HepG2 (cell line): ENCODE results near the gene PCNA. TPM values are rescaled to one million over a fixed set of nuclear protein-coding genes. Genes with fewer than 3 reads are reported as not detected.

Source experiments
- ATAC-seq: fragments of 200-7000 bp; cut with Tn5 transposase; 3 replicates; pipeline ENCODE4 v1.9.1; 2020; ENCODE audit warnings: mild to moderate bottlenecking, moderate library complexity
- BruUV-seq: library from RNA; stranded (reverse); fragments of 400-500 nt; replicated peaks from 2 replicates; lab custom pipeline; 2021; lab: Mats Ljungman, UMichigan
- CTCF ChIA-PET: fragments of 300-600 bp; formaldehyde crosslinking; extraction: SDS; loops from one replicate; lab custom pipeline; 2021; ENCODE audit warnings: low total read pairs, inconsistent platforms, low intra/inter-chr PET ratio; lab: Yijun Ruan, JAX
- POLR2A ChIA-PET: fragments of 350-600 bp; sonication (Branson Sonifier 250); formaldehyde crosslinking; loops from one replicate; lab custom pipeline; 2020; ENCODE audit warnings: antibody characterized with exemption, inconsistent platforms; lab: Yijun Ruan, JAX
- DNase-seq: peaks from one replicate; pipeline ENCODE4 v3.0.0-alpha.2; 2015; ENCODE audit warnings: low spot score
- FAIRE-seq: peaks from 3 replicates; lab custom pipeline; 2011; peaks lifted over from hg19 to GRCh38; lab: Jason Lieb, UNC
- H2AFZ ChIP-seq: one replicate; pipeline ENCODE4 v1.6.1; 2011; ENCODE audit warnings: low read length, inconsistent platforms
- H3K27ac ChIP-seq: fragments of 300-600 bp; 3 replicates; pipeline ENCODE4 v1.8.0; 2011; ENCODE audit warnings: mixed run types, mild to moderate bottlenecking, mixed read lengths, low read length, inconsistent platforms; ENCODE audit not compliant: insufficient read depth; ENCODE audit errors: extremely low read length
- H3K27me3 ChIP-seq, 2 experiments: fragments of 200-600 bp in 1 of 2; 2 replicates in 1 of 2; 3 replicates in 1 of 2; pipeline versions ENCODE4 v1.6.0 to v1.8.0; 2011; ENCODE audit warnings: low read length in 2 of 2, mild to moderate bottlenecking in 2 of 2, moderate library complexity in 2 of 2, inconsistent platforms in 1 of 2; ENCODE audit not compliant: insufficient read depth in 2 of 2, control insufficient read depth in 1 of 2
- H3K36me3 ChIP-seq, 2 experiments: fragments of 200-600 bp in 1 of 2; replicated peaks in 1 of 2; 2 replicates in 1 of 2; 3 replicates in 1 of 2; pipeline versions ENCODE4 v1.5.1 to v1.8.0; 2011; ENCODE audit warnings: low read length in 2 of 2, inconsistent platforms in 1 of 2; ENCODE audit not compliant: insufficient read depth in 2 of 2, control insufficient read depth in 1 of 2
- H3K4me1 ChIP-seq: 2 replicates; pipeline ENCODE4 v1.5.1; 2012; ENCODE audit warnings: low read length, inconsistent platforms; ENCODE audit not compliant: insufficient read depth
- H3K4me2 ChIP-seq: 2 replicates; pipeline ENCODE4 v1.6.0; 2011; ENCODE audit warnings: low read depth, low read length, inconsistent platforms
- H3K4me3 ChIP-seq, 3 experiments: fragments of 200-600 bp in 1 of 3; sonication (generic), shearing (Covaris generic) in 1 of 3; replicated peaks in 1 of 3; 2 replicates each; pipeline ENCODE4 v1.5.1; 2011 to 2016; ENCODE audit warnings: low read length in 3 of 3, inconsistent platforms in 2 of 3, low read depth in 2 of 3, mild to moderate bottlenecking in 2 of 3, control low read depth in 1 of 3, mixed read lengths in 1 of 3; ENCODE audit not compliant: insufficient read depth in 1 of 3
- H3K79me2 ChIP-seq: one replicate; pipeline ENCODE4 v1.6.1; 2011; ENCODE audit warnings: low read length, inconsistent platforms; ENCODE audit not compliant: insufficient read depth
- H3K9ac ChIP-seq: 2 replicates; pipeline ENCODE4 v1.6.0; 2011; ENCODE audit warnings: mild to moderate bottlenecking, low read depth, low read length, inconsistent platforms; ENCODE audit not compliant: insufficient read depth
- H3K9me3 ChIP-seq: 2 replicates; pipeline ENCODE4 v1.5.1; 2012; ENCODE audit warnings: mild to moderate bottlenecking, low read length
- H4K20me1 ChIP-seq: 2 replicates; pipeline ENCODE4 v1.6.0; 2011; ENCODE audit warnings: inconsistent platforms, mild to moderate bottlenecking, low read length, moderate library complexity; ENCODE audit not compliant: insufficient read depth
- BORCS8-MEF2B ChIP-seq: sonication (generic); formaldehyde crosslinking; IDR thresholded peaks from 2 replicates; pipeline ENCODE4 v1.8.0; 2022; ENCODE audit warnings: mild to moderate bottlenecking, missing genetic modification reagents
- CBFB ChIP-seq: sonication (generic); formaldehyde crosslinking; IDR thresholded peaks from 2 replicates; pipeline ENCODE4 v1.4.0; 2020; ENCODE audit warnings: missing genetic modification reagents
- FOXJ3 ChIP-seq: sonication (generic); formaldehyde crosslinking; IDR thresholded peaks from 2 replicates; pipeline ENCODE4 v1.4.0; 2020; ENCODE audit warnings: missing genetic modification reagents, mild to moderate bottlenecking, borderline replicate concordance
- STAG1 ChIP-seq: sonication (generic); formaldehyde crosslinking; IDR thresholded peaks from 2 replicates; pipeline ENCODE4 v1.4.0; 2020; ENCODE audit warnings: missing genetic modification reagents
- ZFP41 ChIP-seq: sonication (generic); formaldehyde crosslinking; IDR thresholded peaks from 2 replicates; pipeline ENCODE4 v1.4.0; 2020; ENCODE audit warnings: mild to moderate bottlenecking, missing genetic modification reagents, borderline replicate concordance
- ZNF484 ChIP-seq: sonication (generic); formaldehyde crosslinking; IDR thresholded peaks from 2 replicates; pipeline ENCODE4 v1.5.1; 2020; ENCODE audit warnings: mild to moderate bottlenecking, low read depth, missing genetic modification reagents, borderline replicate concordance
- ZNF512 ChIP-seq: sonication (generic); formaldehyde crosslinking; IDR thresholded peaks from 2 replicates; pipeline ENCODE4 v1.4.0; 2020; ENCODE audit warnings: mild to moderate bottlenecking, missing genetic modification reagents
- ZNF580 ChIP-seq: IDR thresholded peaks from 2 replicates; pipeline ENCODE4 v1.6.1; 2016; ENCODE audit warnings: low read depth, borderline replicate concordance
- WGBS: methylation state at CpG from one replicate; pipeline ENCODE4 v1.1.6; 2017; ENCODE audit warnings: low lambda C conversion rate; 5-methylcytosine and 5-hydroxymethylcytosine counted together
- in situ Hi-C: cut with HindIII; loops from 2 replicates; pipeline ENCODE4 v1.10.0; 2017; ENCODE audit warnings: low pct_unique_long_range_greater_than_20kb; ENCODE audit not compliant: extremely low pct_ligation_motif_present
- intact Hi-C: fragments of 100-400 bp; cut with micrococcal nuclease; formaldehyde crosslinking; loops from one replicate; pipeline ENCODE4 v1.10.0; 2022; ENCODE audit not compliant: unreplicated experiment
- polyA plus RNA-seq, 8 experiments: library from polyadenylated mRNA; depleted of rRNA in 3 of 8; stranded (reverse) in 7 of 8; unstranded in 1 of 8; fragments of >200 nt; fragmentation: Illumina TruSeq in 4 of 8; extraction: Trizol in 4 of 8; gene quantifications; 2 replicates each; pipeline versions ENCODE4 v1.2.1 to v1.2.3, GENCODE V29; 2011 to 2016; ENCODE audit warnings: low read depth in 4 of 8, missing spikeins in 1 of 8, mixed read lengths in 1 of 8; ENCODE audit not compliant: insufficient read depth in 1 of 8
- total RNA-seq, 5 experiments: library from RNA; depleted of rRNA; stranded (reverse); fragments of >200 nt; fragmentation: Illumina TruSeq; extraction: Trizol; gene quantifications; 2 replicates each; pipeline ENCODE4 v1.2.3, GENCODE V29; 2016; ENCODE audit warnings: low read depth in 1 of 5

Gene PCNA
- total and polyA plus RNA-seq, 2 of the 13 experiments (the other 11 are each of a cell fraction or from before 2014, with no cell fraction given) = 229 to 655 TPM

- in situ Hi-C loops (no loop called here), intact Hi-C loops (no loop called here)
- 92% methylated on average over 3 of the region's 3 CpGs for WGBS
- Histone ChIP-seq H3K9ac (no peak overlapping the region), H3K27me3 (no peaks in the 10 kb centered on the region), H3K4me2 (no peak overlapping the region), H3K4me3 (no peak overlapping the region), H3K4me1 (peaks cover 70% of the 10 kb centered on the region), H3K9me3 (no peaks in the 10 kb centered on the region), H3K79me2 (peaks cover 94% of the 10 kb centered on the region), H2AFZ (no peak overlapping the region), H3K27ac (peak overlapping the region; percentile 16), H4K20me1 (no peaks in the 10 kb centered on the region), H3K36me3 (peaks cover 0 to 1% of the 10 kb centered on the region in 2 experiments; a peak in 1 of 5 replicates)
- no TSS peak for BruUV-seq
- FAIRE-seq (no peak), DNase-seq (no peak), ATAC-seq (no peak)
- TF ChIP-seq STAG1 (CRISPR knock-in tag) = no peak
- TF ChIP-seq CBFB (CRISPR knock-in tag) = no peak
- TF ChIP-seq BORCS8-MEF2B (CRISPR knock-in tag) = no peak
- TF ChIP-seq ZNF580 (CRISPR knock-in tag) = no peak
- TF ChIP-seq ZFP41 (CRISPR knock-in tag) = no peak
- TF ChIP-seq FOXJ3 (CRISPR knock-in tag) = no peak
- TF ChIP-seq ZNF484 (CRISPR knock-in tag) = no peak
- no peak for TF ChIP-seq ZNF512 (CRISPR knock-in tag)
- ChIA-PET POLR2A (no interaction called here), CTCF (no interaction called here)
Observed at GRCh38 chr20:5159928-5160327, 40.2 kb upstream of the PCNA start.
